ENCODE data around the gene CRIM1. TPM values are rescaled to one million over a fixed set of nuclear protein-coding genes. Genes with fewer than 3 reads are reported as not detected.
"Not testable (repeated sequence)": the region's sequence is repeated elsewhere in the genome, so short reads cannot be mapped to it uniquely, and the experiment has no call there.

Gene CRIM1
- total RNA-seq, 1 experiment from 2014 or later, result 133 TPM

GRCh38 chr2:36360834-36361233, 5.3 kb downstream of the CRIM1 start:
- POLR2A ChIA-PET (ENCODE audit: unreplicated experiment), result no interaction called here
- no peak overlapping the region for H3K4me3 ChIP-seq

GRCh38 chr2:36361396-36361795, 5.8 kb downstream of the CRIM1 start:
- Histone ChIP-seq H3K9me2 (ENCODE audit: insufficient read depth) (no peaks in the 10 kb centered on the region), H3K27me3 (ENCODE audit: insufficient read depth, low read depth) (no peaks in the 10 kb centered on the region), H3F3A (ENCODE audit: insufficient read depth, low read depth) (peaks cover 34% of the 10 kb centered on the region), H3K4me1 (replicated peaks; ENCODE audit: insufficient read depth) (peaks cover 58% of the 10 kb centered on the region), H4K20me1 (ENCODE audit: insufficient read depth) (peaks cover 14% of the 10 kb centered on the region), H3K4me2 (peak overlapping the region; percentile 86), H3K4me3 (no peak overlapping the region), H3K9me3 (ENCODE audit: insufficient read depth, low read depth) (no peaks in the 10 kb centered on the region), H3K79me2 (ENCODE audit: low read depth) (peaks cover 100% of the 10 kb centered on the region), H3K27ac (0 out of 2 replicates have a peak overlapping the region, but pooled peaks have one; percentile 63), H3K36me3 (ENCODE audit: low read depth) (no peaks in the 10 kb centered on the region), H2AFZ (no peak overlapping the region)
- ChIA-PET CTCF (no interaction called here), POLR2A (ENCODE audit: unreplicated experiment) (no interaction called here)
- BruUV-seq (replicated peaks), result no TSS peak
- DNase-seq, result peak in 1 of 2 experiments; percentile 43
- intact Hi-C loops (cut with micrococcal nuclease; ENCODE audit: unreplicated experiment), result no loop called here
- no peak for TF ChIP-seq CTCF (conservative IDR thresholded peaks at IDR 0.05)
- TF ChIP-seq EZH2 (IDR thresholded peaks at IDR 0.05; ENCODE audit: low read depth), result no peak

More at GRCh38 chr2:36360834-36361233, 5.3 kb downstream of the CRIM1 start:
- peaks cover 29% of the 10 kb centered on the region for H3F3A ChIP-seq (ENCODE audit: insufficient read depth, low read depth)
- peaks cover 52% of the 10 kb centered on the region for H3K4me1 ChIP-seq (replicated peaks; ENCODE audit: insufficient read depth)
- DNase-seq, result peak in 1 of 2 experiments; percentile 30
- intact Hi-C loops (cut with micrococcal nuclease; ENCODE audit: unreplicated experiment), result no loop called here
- H3K4me2 ChIP-seq, result peak overlapping the region; percentile 86
- peaks cover 97% of the 10 kb centered on the region for H3K79me2 ChIP-seq (ENCODE audit: low read depth)
- H4K20me1 ChIP-seq (ENCODE audit: insufficient read depth), result peaks cover 14% of the 10 kb centered on the region
- H2AFZ ChIP-seq, result no peak overlapping the region
- no peaks in the 10 kb centered on the region for H3K9me3 ChIP-seq (ENCODE audit: insufficient read depth, low read depth)
- TF ChIP-seq EZH2 (IDR thresholded peaks at IDR 0.05; ENCODE audit: low read depth), result no peak
- TF ChIP-seq CTCF (conservative IDR thresholded peaks at IDR 0.05), result no peak
- H3K9me2 ChIP-seq (ENCODE audit: insufficient read depth), result no peaks in the 10 kb centered on the region
- no peaks in the 10 kb centered on the region for H3K36me3 ChIP-seq (ENCODE audit: low read depth)
- H3K27ac ChIP-seq, result no peak overlapping the region
- CTCF ChIA-PET, result interaction anchor here (1.5 kb wide), 1 partner anchor 99 kb away, joined by 6 read pairs; no protein-coding TSS in a partner anchor
- no TSS peak for BruUV-seq (replicated peaks)
- H3K27me3 ChIP-seq (ENCODE audit: insufficient read depth, low read depth), result no peaks in the 10 kb centered on the region

GRCh38 chr2:36362291-36362690, 6.7 kb downstream of the CRIM1 start:
- BruUV-seq (replicated peaks), result no TSS peak
- no peak overlapping the region for H2AFZ ChIP-seq
- H4K20me1 ChIP-seq (ENCODE audit: insufficient read depth), result peaks cover 12% of the 10 kb centered on the region
- intact Hi-C loops (cut with micrococcal nuclease; ENCODE audit: unreplicated experiment), result no loop called here
- H3F3A ChIP-seq (ENCODE audit: insufficient read depth, low read depth), result peaks cover 41% of the 10 kb centered on the region
- H3K9me3 ChIP-seq (ENCODE audit: insufficient read depth, low read depth), result no peaks in the 10 kb centered on the region
- POLR2A ChIA-PET (ENCODE audit: unreplicated experiment), result interaction anchor here (0.6 kb wide), 1 partner anchor 1133 kb away, joined by 3 read pairs; no protein-coding TSS in a partner anchor
- TF ChIP-seq EZH2 (IDR thresholded peaks at IDR 0.05; ENCODE audit: low read depth) (no peak), CTCF (conservative IDR thresholded peaks at IDR 0.05) (no peak)
- peak overlapping the region; percentile 86 for H3K4me2 ChIP-seq
- peak in 1 of 2 experiments; percentile 77 for DNase-seq
- CTCF ChIA-PET, result no interaction called here
- no peaks in the 10 kb centered on the region for H3K36me3 ChIP-seq (ENCODE audit: low read depth)
- peaks cover 67% of the 10 kb centered on the region for H3K4me1 ChIP-seq (replicated peaks; ENCODE audit: insufficient read depth)
- peak overlapping the region; percentile 63 for H3K27ac ChIP-seq
- H3K9me2 ChIP-seq (ENCODE audit: insufficient read depth), result no peaks in the 10 kb centered on the region
- no peaks in the 10 kb centered on the region for H3K27me3 ChIP-seq (ENCODE audit: insufficient read depth, low read depth)
- H3K79me2 ChIP-seq (ENCODE audit: low read depth), result peaks cover 100% of the 10 kb centered on the region
- no peak overlapping the region; the same call in 1 of the 2 replicates for H3K4me3 ChIP-seq

- H3K27ac ChIP-seq, result peak overlapping the region; percentile 63; the same call in 1 of the 2 replicates
- H4K20me1 ChIP-seq (ENCODE audit: insufficient read depth); POLR2A ChIA-PET (ENCODE audit: unreplicated experiment); H3K4me3 ChIP-seq; H2AFZ ChIP-seq; H3K27me3 ChIP-seq (ENCODE audit: insufficient read depth, low read depth); CTCF ChIA-PET; intact Hi-C loops (cut with micrococcal nuclease; ENCODE audit: unreplicated experiment); BruUV-seq (replicated peaks); H3K36me3 ChIP-seq (ENCODE audit: low read depth); H3K9me2 ChIP-seq (ENCODE audit: insufficient read depth); H3K9me3 ChIP-seq (ENCODE audit: insufficient read depth, low read depth): not testable (repeated sequence)
- peaks cover 73% of the 10 kb centered on the region for H3K4me1 ChIP-seq (replicated peaks; ENCODE audit: insufficient read depth)
- H3F3A ChIP-seq (ENCODE audit: insufficient read depth, low read depth), result peaks cover 38% of the 10 kb centered on the region
- DNase-seq, result peak in 1 of 2 experiments; percentile 6
- H3K4me2 ChIP-seq, result peak overlapping the region; percentile 86; the same call in 1 of the 2 replicates
- peaks cover 100% of the 10 kb centered on the region for H3K79me2 ChIP-seq (ENCODE audit: low read depth)
Measured at GRCh38 chr2:36363085-36363484, 7.5 kb downstream of the CRIM1 start.

Measured in PC-9 (cell line).